Activated CD8-positive, alpha-beta T cell treated with anti-CD3 and anti-CD28 coated beads, Interleukin-2, amount 10 ng/mL, durations not matched to agents 7 days and 5 days (primary cell): ENCODE measurements around the gene VWDE. TPM values are rescaled to one million over a fixed set of nuclear protein-coding genes. Genes with fewer than 3 reads are reported as not detected.
"Not testable (repeated sequence)": the region's sequence is repeated elsewhere in the genome, so short reads cannot be mapped to it uniquely, and the experiment has no call there.

Experiments used
- ATAC-seq: fragments of 150-1000 bp; cut with Tn5 transposase; one replicate; pipeline ENCODE4 v1.10.0; 2021; ENCODE audit warnings: moderate library complexity
- CTCF ChIA-PET: fragments of 350-600 bp; sonication (Branson Sonifier 250); formaldehyde crosslinking; loops from one replicate; lab custom pipeline; 2021; ENCODE audit warnings: antibody characterized with exemption; lab: Charles Lee
- POLR2A ChIA-PET: fragments of 350-600 bp; sonication (Branson Sonifier 250); formaldehyde crosslinking; loops from one replicate; lab custom pipeline; 2021; ENCODE audit warnings: antibody characterized with exemption; lab: Charles Lee
- DNase-seq: peaks from one replicate; pipeline ENCODE4 v3.0.0-alpha.2; 2020
- H3K27ac Mint-ChIP-seq: one replicate; pipeline ENCODE4 v1.8.0; 2021; ENCODE audit warnings: mild to moderate bottlenecking, mixed read lengths
- H3K27me3 Mint-ChIP-seq: one replicate; pipeline ENCODE4 v1.8.0; 2021; ENCODE audit warnings: low read depth, mixed read lengths
- H3K36me3 Mint-ChIP-seq: one replicate; pipeline ENCODE4 v1.8.0; 2021; ENCODE audit warnings: low read depth, mixed read lengths
- H3K4me1 Mint-ChIP-seq: one replicate; pipeline ENCODE4 v1.8.0; 2021; ENCODE audit warnings: low read depth, mixed read lengths
- H3K4me3 Mint-ChIP-seq: one replicate; pipeline ENCODE4 v1.8.0; 2021; ENCODE audit warnings: mild to moderate bottlenecking, mixed read lengths
- H3K9me3 Mint-ChIP-seq: one replicate; pipeline ENCODE4 v1.8.0; 2022; ENCODE audit warnings: mixed read lengths; ENCODE audit not compliant: insufficient read depth
- total RNA-seq, 2 experiments: library from RNA; stranded (reverse); gene quantifications; one replicate each; pipeline ENCODE4 v1.2.3, GENCODE V29; 2021

VWDE gene
- 1 to 10 TPM; 3.2 to 4.4 TPM for total RNA-seq

DNA sequence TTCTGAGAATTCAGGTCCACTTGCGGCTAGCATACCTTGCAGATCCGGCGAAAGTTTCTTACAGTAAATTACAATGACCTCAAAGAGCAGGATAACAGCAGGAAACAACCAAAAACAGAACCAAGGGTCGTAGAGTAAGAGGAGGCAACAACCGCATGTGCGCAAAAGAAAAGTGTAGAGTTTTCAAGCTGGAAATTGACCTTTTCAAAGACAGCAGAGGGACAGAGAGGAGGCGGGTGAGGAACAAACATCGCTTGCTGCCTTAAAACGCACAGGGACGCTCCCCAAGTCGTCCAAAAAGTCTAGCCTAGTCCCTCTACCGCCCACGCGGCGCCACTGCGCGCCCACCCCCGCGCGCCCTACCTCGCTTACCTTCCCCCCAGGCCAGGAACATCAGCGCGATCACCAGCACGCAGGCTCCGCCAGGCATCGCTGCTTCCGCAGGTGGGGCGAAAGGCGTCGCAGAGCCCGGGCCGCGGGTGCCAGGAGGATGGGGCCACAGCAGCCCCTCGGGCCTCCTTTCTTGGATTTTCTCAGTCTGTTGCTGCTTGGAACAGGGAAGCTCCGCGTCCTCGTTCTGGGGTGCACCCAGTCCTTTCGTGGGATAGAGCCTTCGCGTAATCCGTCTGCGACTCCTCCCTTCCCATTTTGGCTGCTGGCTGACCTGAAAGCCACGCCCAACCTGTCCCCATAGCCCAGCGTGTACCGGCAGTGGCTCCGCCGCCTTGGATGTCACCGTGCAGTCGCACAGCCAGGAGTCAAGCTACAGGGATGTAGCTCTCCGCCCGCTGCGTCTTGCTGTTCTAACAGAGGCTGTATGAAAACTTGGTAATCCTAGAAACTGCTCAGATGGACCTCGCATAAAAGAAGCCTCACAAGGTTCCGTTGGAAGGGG lies at the start of gene VWDE:
TSS of gene VWDE (minus strand) at position 579 of the 895 bp plus-strand sequence. CDS start at position 430, 149 bp downstream.
- POLR2A ChIA-PET: no interaction called here
- no peaks in the 10 kb centered on the region for H3K36me3 Mint-ChIP-seq
- H3K27me3 Mint-ChIP-seq: peaks cover 24% of the 10 kb centered on the region
- peaks cover under 1% of the 10 kb centered on the region for H3K9me3 Mint-ChIP-seq
- CTCF ChIA-PET: interaction anchor here (2.0 kb wide), 1 partner anchor 30 kb away, joined by 8 read pairs; no protein-coding TSS in a partner anchor
- H3K4me1 Mint-ChIP-seq: peaks cover 22% of the 10 kb centered on the region
- DNase-seq (peak; percentile 72), ATAC-seq (peak; percentile 94)
- peak within 1 kb of the TSS; percentile 84 for H3K4me3 Mint-ChIP-seq
- peak within 1 kb of the TSS; percentile 86 for H3K27ac Mint-ChIP-seq

DNA sequence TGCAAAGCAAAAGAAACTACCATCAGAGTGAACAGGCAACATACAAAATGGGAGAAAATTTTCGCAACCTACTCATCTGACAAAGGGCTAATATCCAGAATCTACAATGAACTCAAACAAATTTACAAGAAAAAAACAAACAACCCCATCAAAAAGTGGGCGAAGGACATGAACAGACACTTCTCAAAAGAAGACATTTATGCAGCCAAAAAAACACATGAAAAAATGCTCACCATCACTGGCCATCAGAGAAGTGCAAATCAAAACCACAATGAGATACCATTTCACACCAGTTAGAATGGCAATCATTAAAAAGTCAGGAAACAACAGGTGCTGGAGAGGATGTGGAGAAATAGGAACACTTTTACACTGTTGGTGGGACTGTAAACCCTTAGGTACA lies 49.5 kb upstream of the VWDE start:
- CTCF ChIA-PET, POLR2A ChIA-PET, H3K9me3 Mint-ChIP-seq, H3K27me3 Mint-ChIP-seq, H3K27ac Mint-ChIP-seq, H3K4me1 Mint-ChIP-seq, H3K4me3 Mint-ChIP-seq, ATAC-seq, DNase-seq, H3K36me3 Mint-ChIP-seq: not testable (repeated sequence)

DNA sequence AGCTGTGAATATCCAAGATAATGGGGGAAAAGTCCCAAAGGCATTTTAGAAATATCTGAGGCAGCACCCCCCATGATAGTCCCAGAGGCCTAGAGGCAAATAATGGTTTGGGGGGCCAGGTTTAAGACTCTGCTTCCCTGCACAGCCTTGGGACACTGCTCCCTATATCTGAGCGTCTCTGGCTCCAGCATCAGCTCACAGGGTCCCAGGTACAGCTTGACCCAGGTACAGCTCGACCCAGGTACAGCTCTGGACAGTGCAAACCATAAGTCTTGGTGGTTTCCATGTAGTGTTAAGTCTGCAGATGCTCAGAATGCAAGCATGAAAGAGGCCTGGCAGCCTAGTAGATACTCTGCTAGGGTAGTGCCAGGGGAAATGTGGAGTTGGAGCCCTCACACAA lies 47.0 kb upstream of the VWDE start:
- CTCF ChIA-PET: interaction anchor here (1.0 to 1.6 kb wide), 2 partner anchors 8 to 39 kb away, joined by 3 to 7 read pairs; no protein-coding TSS in a partner anchor
- ATAC-seq (no peak), DNase-seq (no peak)
- no peaks in the 10 kb centered on the region for H3K36me3 Mint-ChIP-seq
- no peaks in the 10 kb centered on the region for H3K4me1 Mint-ChIP-seq
- H3K27ac Mint-ChIP-seq: no peak overlapping the region
- POLR2A ChIA-PET: interaction anchor here (0.6 kb wide), 1 partner anchor 748 kb away, joined by 3 read pairs; no protein-coding TSS in a partner anchor
- no peak overlapping the region for H3K4me3 Mint-ChIP-seq
- H3K27me3 Mint-ChIP-seq: no peaks in the 10 kb centered on the region
- H3K9me3 Mint-ChIP-seq: no peaks in the 10 kb centered on the region

DNA sequence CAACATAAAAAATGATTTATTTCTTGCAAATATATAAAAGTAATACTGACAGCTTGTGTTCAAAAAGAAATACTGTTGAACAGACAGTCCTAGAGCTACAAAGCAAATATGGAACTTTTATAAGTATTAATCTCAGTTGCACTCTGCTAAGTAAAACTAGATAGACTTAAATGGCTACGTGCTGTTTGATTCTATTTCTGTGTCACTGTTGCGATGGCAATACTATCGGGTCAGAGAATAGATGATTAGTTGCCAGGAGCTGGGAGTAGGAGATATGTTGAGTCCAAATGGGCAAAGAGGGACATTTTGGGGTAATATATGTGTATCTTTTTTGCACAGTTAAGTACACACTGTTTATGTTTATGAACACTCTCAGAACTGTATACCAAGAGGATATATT lies 41.1 kb upstream of the VWDE start:
- ATAC-seq: no peak
- ChIA-PET POLR2A (no interaction called here), CTCF (interaction anchor here (1.2 kb wide), 1 partner anchor 14 kb away, joined by 3 read pairs; no protein-coding TSS in a partner anchor)
- Mint-ChIP-seq H3K36me3 (no peaks in the 10 kb centered on the region), H3K4me3 (no peak overlapping the region), H3K27ac (no peak overlapping the region), H3K9me3 (no peaks in the 10 kb centered on the region), H3K27me3 (no peaks in the 10 kb centered on the region), H3K4me1 (no peaks in the 10 kb centered on the region)
- no peak for DNase-seq

DNA sequence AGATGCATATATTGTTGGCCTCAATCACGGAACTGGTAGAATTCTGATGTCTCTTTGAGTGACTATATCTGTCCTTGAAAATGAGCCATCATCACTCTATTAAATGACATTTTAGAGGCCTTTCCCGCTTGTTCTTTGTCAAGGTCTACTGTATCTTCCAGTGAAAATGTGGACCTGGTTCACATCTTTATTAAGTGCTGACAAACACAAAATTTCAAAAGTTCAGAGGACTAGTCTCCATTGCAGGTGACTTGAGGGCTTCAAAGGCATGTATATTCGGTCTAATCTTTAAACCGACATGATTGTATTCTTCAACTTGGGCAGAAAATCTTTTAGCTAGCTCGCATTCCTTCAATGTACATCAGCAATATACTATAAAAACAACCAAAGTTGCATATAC lies 36.6 kb upstream of the VWDE start:
- no peak for DNase-seq
- H3K36me3 Mint-ChIP-seq: no peaks in the 10 kb centered on the region
- no peaks in the 10 kb centered on the region for H3K4me1 Mint-ChIP-seq
- H3K9me3 Mint-ChIP-seq: no peaks in the 10 kb centered on the region
- no peak for ATAC-seq
- ChIA-PET CTCF (interaction anchor here (1.6 to 2.1 kb wide), 2 partner anchors 18 to 49 kb away, joined by 4 to 8 read pairs; no protein-coding TSS in a partner anchor), POLR2A (no interaction called here)
- no peak overlapping the region for H3K4me3 Mint-ChIP-seq
- no peak overlapping the region for H3K27ac Mint-ChIP-seq
- peaks cover 6% of the 10 kb centered on the region for H3K27me3 Mint-ChIP-seq

DNA sequence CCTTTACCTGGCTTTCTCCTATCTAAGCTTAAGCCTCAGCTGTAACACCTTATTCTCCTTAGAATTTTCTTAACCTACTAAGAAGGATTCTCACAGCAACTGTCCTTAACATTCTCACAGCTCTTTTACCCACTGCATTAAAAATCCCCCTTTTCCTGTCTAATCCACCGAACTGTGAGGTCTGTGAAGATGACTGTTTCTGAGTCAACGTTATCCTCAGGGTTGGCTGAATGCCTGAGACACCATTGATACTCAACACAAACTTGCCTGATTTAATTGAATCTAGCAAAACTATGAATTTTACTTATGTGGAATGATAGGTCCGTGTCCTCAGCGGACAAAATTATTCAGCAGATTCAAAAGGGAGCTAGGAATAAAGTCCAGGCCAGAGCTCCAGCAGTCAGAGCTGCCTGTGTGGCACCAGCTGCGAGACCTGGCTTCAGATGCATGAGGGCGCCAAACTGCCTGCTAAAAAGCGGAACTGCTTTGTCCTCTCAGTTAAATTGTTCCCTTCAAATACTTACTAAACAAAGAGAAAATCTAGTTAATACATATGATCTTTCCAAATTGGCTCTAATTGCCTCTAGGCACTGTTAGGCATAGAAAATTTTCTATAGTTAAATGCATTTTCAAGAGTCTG lies 33.4 kb upstream of the VWDE start:
- POLR2A ChIA-PET: no interaction called here
- Mint-ChIP-seq H3K27ac (no peak overlapping the region), H3K27me3 (peaks cover 6% of the 10 kb centered on the region), H3K4me1 (no peaks in the 10 kb centered on the region), H3K9me3 (no peaks in the 10 kb centered on the region), H3K36me3 (no peaks in the 10 kb centered on the region), H3K4me3 (no peak overlapping the region)
- ATAC-seq (no peak), DNase-seq (no peak)
- CTCF ChIA-PET: interaction anchor here (1.3 to 2.9 kb wide), 4 partner anchors 21 to 77 kb away, joined by 3 to 13 read pairs (median 8); no protein-coding TSS in a partner anchor

DNA sequence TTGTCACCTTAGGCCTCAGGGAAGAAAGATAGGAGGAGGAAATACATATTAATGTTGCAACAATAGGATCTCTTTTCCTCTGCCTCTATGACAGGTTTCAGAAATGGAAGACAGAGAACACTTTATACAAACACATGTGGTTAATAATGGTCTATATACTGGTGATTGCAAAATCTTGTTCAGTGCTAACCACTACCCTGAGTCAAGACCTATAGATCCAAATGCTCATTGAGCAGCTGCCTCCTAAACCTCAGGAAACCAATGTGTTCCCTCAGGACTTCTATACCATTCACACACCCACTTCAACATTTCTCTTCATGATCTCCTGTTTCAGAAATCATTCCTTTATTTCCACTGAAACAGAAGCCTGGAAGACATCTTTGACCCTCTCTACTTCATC lies 32.5 kb upstream of the VWDE start:
- Mint-ChIP-seq H3K36me3 (no peaks in the 10 kb centered on the region), H3K4me1 (no peaks in the 10 kb centered on the region), H3K27ac (no peak overlapping the region), H3K9me3 (no peaks in the 10 kb centered on the region), H3K4me3 (no peak overlapping the region), H3K27me3 (peaks cover 6% of the 10 kb centered on the region)
- ATAC-seq: no peak
- ChIA-PET CTCF (interaction anchor here (1.3 to 2.9 kb wide), 3 partner anchors 22 to 76 kb away, joined by 3 to 13 read pairs (median 11); no protein-coding TSS in a partner anchor), POLR2A (no interaction called here)
- no peak for DNase-seq

DNA sequence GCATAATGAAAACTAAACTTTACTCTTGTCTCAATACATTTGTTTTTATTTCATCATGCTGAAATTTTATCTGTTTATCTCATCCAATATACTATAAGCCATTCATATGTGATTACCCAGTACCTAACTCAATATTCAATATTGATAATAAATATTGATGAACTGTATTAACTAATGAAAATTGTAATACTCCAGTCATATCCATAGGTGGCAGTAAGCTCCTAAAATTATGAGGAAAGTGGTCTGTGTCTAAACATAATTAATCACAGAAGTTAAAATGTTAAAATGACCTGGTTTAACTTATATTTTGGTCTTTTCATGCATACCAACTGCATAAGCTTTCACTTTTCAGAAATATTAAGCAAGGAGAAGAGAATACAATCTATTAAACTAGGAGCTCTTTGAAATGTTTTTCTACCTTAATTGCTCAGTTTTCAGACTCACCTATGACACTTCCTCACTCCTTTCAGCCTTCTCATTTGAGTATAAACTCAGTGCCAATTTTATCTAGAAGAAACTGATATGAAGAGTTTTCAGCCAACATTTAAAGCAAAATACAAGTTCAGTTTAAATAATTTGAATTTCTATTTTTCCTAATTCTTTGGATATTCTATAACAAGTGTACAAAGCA lies 30.5 kb upstream of the VWDE start:
- no peaks in the 10 kb centered on the region for H3K36me3 Mint-ChIP-seq
- H3K4me1 Mint-ChIP-seq: no peaks in the 10 kb centered on the region
- H3K27ac Mint-ChIP-seq: no peak overlapping the region
- ATAC-seq (no peak), DNase-seq (no peak)
- H3K9me3 Mint-ChIP-seq: no peaks in the 10 kb centered on the region
- H3K4me3 Mint-ChIP-seq: no peak overlapping the region
- H3K27me3 Mint-ChIP-seq: peaks cover 6% of the 10 kb centered on the region
- ChIA-PET CTCF (interaction anchor here (0.8 to 1.8 kb wide), 8 partner anchors 9 to 61 kb away, joined by 3 to 13 read pairs (median 4); partner anchors contain the start of gene VWDE), POLR2A (no interaction called here)

DNA sequence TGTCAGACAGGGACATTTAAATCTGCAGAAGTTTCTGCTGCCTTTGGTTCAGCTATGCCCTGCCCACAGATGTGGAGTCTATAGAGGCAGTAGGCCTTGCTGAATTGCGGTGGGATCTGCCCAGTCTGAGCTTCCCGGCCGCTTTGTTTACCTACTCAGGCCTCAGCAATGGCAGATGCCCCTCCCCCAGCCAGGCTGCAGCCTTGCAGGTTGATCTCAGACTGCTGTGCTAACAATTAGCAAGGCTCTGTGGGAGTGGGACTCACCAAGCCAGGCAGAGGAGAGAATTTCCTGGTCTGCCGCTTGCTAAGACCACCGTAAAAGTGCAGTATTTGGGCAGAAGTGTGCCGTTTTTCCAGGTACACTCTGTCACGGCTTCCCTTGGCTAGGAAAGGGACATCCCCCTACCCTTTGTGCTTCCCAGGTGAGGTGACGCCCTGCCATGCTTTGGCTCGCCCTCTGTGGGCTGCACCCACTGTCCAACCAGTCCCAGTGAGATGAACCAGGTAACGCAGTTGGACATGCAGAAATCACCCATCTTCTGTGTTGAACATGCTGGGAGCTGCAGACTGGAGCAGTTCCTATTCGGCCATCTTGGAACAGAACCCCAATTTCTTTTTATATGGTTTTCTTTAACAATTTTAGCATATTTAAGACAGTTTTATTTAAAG lies 28.4 kb upstream of the VWDE start:
- no peak for ATAC-seq
- no peaks in the 10 kb centered on the region for H3K9me3 Mint-ChIP-seq
- CTCF ChIA-PET: no interaction called here
- POLR2A ChIA-PET: no interaction called here
- H3K27ac Mint-ChIP-seq: no peak overlapping the region
- no peak overlapping the region for H3K4me3 Mint-ChIP-seq
- H3K4me1 Mint-ChIP-seq: no peaks in the 10 kb centered on the region
- H3K36me3 Mint-ChIP-seq: no peaks in the 10 kb centered on the region
- peaks cover 9% of the 10 kb centered on the region for H3K27me3 Mint-ChIP-seq
- DNase-seq: no peak

DNA sequence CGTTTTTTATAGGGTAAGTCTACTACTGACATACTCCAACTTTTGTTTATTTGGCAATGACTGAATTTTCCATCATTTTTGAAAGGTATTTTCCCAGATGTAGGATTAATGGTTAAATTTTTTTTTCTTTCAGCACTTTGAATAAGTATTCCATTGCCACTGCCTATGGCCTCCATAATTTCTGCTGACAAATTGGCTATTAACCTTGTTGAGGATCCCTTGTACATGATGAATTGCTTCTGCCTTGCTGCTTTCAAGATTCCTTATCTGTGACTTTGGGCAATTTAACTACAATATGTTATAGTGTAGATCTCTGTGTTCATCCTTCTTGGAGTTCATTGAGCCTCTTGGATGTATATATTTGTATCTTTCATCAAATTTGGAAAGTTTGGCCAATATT lies 21.6 kb upstream of the VWDE start:
- no peak overlapping the region for H3K27ac Mint-ChIP-seq
- no peak for ATAC-seq
- no peaks in the 10 kb centered on the region for H3K4me1 Mint-ChIP-seq
- H3K27me3 Mint-ChIP-seq: peaks cover 7% of the 10 kb centered on the region
- no peak for DNase-seq
- CTCF ChIA-PET: no interaction called here
- POLR2A ChIA-PET: no interaction called here
- no peak overlapping the region for H3K4me3 Mint-ChIP-seq
- no peaks in the 10 kb centered on the region for H3K36me3 Mint-ChIP-seq
- no peaks in the 10 kb centered on the region for H3K9me3 Mint-ChIP-seq

DNA sequence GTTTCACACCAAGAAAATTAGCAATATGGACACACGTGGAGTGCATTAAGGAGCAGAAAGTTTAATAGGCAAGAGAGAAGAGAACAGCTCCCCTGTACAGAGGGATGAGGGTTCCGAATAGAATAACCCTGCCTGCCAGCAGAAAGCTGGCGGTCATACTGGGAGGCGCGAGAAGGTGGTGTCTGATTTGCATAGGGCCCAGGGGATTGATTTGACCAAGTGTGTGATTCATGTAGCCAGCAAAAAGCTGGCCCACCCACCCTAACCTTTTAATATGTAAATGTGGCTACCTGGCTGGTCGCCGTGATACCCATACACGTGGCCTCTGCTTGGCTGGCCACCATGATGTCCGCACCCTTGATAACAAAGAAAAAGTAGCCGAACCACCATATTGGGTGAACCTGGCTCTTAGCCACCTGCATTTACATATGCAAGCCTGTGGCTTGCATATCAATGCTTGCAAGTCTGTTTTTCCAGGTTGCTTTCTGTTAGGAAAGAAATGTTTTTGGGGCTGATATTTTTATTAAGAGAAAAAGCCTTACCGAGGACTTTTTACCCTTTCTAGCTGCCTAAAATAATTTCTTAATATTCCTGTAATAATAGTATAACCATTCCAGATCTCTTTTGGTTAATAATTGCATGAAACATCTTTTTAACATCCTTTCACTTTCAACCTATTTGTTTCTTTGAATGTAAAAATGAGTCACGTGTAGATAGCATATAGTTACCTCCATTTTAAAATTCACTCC lies 20.5 kb upstream of the VWDE start:
- POLR2A ChIA-PET: no interaction called here
- Mint-ChIP-seq H3K4me1 (no peaks in the 10 kb centered on the region), H3K27ac (no peak overlapping the region), H3K27me3 (peaks cover 7% of the 10 kb centered on the region), H3K9me3 (no peaks in the 10 kb centered on the region), H3K4me3 (no peak overlapping the region), H3K36me3 (no peaks in the 10 kb centered on the region)
- CTCF ChIA-PET: no interaction called here
- DNase-seq (no peak), ATAC-seq (no peak)
